Fibroblast of the aortic adventitia (primary cell): Measurements from ENCODE around the gene URM1. TPM values are rescaled to one million over a fixed set of nuclear protein-coding genes. Genes with fewer than 3 reads are reported as not detected.

Experiments used
- DNase-seq: peaks from one replicate; pipeline ENCODE4 v3.0.0-alpha.2; 2010; ENCODE audit warnings: low read depth
- H3K4me3 ChIP-seq: 2 replicates; pipeline ENCODE4 v1.5.1; 2011; ENCODE audit warnings: low read depth, mild to moderate bottlenecking, control low read depth, low read length, moderate library complexity
- total RNA-seq: library from RNA; depleted of rRNA; stranded (reverse); fragments of >200 nt; gene quantifications from 2 replicates; pipeline ENCODE4 v1.2.3, GENCODE V29; 2012; ENCODE audit warnings: low replicate concordance
- TF ChIP-seq, protein P1 (sequence below): IDR thresholded peaks from 2 replicates; pipeline ENCODE4 v1.5.1; 2011; ENCODE audit warnings: mild to moderate bottlenecking, low read length, control low read depth, inconsistent platforms; ENCODE audit not compliant: insufficient read depth

URM1 gene
- total RNA-seq, 1 donor = 33.8 TPM

DNA sequence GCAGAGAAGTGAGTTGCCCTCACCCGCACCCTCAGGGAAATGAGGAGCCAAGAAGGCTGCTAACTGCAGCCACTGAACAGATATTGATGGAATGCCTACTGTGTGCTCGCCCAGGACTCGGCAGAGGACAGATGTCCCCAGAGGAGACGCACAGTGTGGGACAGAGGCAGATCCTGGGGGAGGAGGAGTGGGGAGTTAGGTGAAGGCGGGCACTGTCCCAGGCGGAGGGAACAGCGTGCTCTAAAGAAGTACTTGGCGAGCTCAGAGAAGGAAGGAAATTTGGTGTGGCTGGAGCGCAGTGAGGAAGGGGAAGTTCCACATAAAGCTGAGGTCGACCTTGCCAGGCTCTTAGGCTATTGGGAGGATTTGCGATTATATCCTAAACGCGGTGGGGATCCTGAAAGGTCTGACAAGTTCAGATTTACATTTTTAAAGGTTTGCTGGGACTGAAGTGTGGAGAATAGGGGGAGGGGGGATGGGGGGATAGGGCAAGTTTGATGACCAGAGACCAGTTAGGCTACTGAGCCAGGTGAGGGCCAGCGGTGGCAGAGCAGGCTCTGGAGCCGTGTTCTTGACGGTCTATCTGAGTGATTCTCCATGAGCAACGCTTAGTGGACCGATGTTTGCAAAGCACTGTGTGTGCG is 25.9 kb downstream of the URM1 start:
- H3K4me3 ChIP-seq = no peak overlapping the region
- no peak for DNase-seq
- TF ChIP-seq, protein P1, sequence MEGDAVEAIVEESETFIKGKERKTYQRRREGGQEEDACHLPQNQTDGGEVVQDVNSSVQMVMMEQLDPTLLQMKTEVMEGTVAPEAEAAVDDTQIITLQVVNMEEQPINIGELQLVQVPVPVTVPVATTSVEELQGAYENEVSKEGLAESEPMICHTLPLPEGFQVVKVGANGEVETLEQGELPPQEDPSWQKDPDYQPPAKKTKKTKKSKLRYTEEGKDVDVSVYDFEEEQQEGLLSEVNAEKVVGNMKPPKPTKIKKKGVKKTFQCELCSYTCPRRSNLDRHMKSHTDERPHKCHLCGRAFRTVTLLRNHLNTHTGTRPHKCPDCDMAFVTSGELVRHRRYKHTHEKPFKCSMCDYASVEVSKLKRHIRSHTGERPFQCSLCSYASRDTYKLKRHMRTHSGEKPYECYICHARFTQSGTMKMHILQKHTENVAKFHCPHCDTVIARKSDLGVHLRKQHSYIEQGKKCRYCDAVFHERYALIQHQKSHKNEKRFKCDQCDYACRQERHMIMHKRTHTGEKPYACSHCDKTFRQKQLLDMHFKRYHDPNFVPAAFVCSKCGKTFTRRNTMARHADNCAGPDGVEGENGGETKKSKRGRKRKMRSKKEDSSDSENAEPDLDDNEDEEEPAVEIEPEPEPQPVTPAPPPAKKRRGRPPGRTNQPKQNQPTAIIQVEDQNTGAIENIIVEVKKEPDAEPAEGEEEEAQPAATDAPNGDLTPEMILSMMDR = no peak

DNA sequence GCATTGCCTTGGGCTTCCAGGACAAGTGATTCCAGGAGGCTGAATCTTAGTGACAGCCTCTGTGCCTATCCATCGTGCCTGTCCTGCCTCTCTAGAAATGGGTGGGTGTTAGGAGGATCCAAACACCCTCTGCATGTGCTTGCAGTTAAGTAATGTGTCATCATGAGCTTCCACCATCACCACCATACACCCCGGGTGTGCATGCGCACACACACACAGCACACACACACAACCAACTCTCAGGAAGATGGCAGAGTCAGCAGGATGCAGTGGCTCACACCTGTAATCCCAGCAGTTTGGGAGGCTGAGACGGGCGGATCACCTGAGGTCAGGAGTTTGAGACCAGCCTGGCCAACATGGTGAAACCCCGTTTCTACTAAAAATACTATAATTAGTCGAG is 26.7 kb downstream of the URM1 start:
- H3K4me3 ChIP-seq = no peak overlapping the region
- DNase-seq = no peak
- TF ChIP-seq, protein P1 = no peak

DNA sequence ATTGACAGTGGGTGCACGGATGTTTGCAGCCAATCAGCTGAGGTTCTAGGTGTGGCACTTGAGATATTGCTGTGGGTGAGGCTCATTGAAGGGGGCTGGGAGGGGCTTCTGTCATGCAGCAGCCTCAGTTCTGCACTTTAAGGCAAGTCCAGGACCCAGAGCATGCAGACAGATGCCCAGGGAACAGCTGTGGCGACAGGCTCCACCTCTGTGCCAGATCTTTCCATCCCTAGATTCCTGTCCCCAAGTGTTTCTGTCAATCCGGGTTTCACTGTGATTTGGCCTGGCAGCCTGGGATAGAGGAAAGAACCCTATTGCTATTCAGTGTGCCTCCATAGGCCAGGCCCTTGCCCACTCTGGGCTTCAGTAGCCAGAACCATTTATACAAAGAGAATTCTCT is 28.7 kb downstream of the URM1 start:
- DNase-seq = no peak
- no peak overlapping the region for H3K4me3 ChIP-seq
- TF ChIP-seq, protein P1 = no peak

DNA sequence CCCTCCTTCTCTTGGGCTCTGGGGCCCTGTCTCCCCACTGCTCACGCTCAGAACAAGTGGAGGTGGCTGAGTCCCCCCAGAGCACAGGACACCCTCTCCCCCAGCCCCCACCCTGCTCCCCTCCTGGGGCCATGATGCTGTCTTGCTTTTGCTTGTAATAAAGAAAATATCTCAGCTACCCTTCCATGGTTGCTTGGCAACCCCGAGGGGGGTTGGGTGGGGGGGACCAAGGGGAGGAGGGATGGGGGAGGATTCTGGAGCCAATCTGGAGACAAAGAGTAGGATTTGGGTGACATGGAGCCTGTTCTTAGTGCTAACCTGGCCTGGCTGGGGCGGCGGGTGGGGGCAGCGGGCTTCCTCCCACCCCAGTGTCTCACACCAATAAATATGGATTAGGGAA is 33.4 kb downstream of the URM1 start:
- TF ChIP-seq, protein P1 = no peak
- H3K4me3 ChIP-seq = no peak overlapping the region
- DNase-seq = no peak

DNA sequence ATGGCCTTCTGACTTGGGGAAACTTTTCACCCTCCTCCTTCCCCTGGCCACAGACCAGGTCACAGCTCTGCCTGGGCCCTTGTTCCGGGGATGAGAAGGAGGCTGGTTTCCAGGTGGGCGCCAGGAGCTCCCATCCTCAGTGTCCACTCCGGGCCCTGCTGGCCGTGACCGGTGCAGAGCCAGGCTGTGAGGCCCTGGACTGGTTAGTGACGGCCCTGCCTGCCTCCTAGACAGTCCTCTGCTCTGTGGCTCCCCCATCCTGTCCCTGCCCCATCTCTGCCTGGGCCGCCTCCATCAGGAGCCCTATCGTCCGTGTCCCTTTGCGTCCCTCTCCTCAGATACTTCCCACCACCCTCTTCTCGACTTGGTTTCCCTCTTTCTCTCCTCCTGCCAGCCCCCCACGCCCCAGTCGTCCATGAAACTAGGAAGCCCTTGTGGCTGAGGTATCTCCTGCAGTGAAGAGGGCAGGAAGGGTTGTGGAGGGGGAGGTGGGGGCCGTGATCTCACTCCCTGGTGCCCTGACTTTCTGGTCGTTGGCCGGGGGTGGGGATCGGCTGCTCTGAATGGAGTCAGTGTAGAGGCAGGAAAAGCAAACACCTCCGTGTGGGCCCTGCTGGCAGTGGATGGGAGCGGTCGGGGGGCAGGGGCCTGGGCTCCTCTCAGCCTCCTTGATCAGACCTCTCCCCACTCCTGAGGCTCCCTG is 34.1 kb downstream of the URM1 start:
- TF ChIP-seq, protein P1 = no peak
- DNase-seq = no peak
- no peak overlapping the region for H3K4me3 ChIP-seq

DNA sequence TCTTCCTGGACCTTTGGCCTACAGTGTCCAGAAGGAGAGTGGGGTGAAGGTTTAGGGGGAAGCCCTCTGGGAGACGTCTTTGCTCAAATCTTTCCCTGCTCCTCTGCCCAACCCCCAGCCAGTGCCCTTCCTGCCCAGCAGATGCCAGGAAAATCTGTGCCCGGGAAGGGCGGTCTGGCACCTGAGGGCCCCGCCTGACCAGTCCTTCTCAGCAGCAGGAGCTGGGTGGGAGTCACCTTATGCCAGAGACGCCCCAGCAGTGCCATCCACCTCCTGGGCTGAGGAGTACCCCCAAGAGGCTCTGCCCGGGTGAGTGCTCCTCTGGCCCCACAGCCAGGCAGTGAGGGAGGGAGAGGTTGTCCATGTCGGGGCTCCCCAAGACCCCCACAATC is 34.6 kb downstream of the URM1 start:
- DNase-seq = no peak
- no peak overlapping the region for H3K4me3 ChIP-seq
- TF ChIP-seq, protein P1 = no peak
